ENCODE measurements around the gene GPATCH3. TPM values are rescaled to one million over a fixed set of nuclear protein-coding genes. Genes with fewer than 3 reads are reported as not detected.

The GPATCH3 gene, protein sequence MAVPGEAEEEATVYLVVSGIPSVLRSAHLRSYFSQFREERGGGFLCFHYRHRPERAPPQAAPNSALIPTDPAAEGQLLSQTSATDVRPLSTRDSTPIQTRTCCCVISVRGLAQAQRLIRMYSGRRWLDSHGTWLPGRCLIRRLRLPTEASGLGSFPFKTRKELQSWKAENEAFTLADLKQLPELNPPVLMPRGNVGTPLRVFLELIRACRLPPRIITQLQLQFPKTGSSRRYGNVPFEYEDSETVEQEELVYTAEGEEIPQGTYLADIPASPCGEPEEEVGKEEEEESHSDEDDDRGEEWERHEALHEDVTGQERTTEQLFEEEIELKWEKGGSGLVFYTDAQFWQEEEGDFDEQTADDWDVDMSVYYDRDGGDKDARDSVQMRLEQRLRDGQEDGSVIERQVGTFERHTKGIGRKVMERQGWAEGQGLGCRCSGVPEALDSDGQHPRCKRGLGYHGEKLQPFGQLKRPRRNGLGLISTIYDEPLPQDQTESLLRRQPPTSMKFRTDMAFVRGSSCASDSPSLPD
- total RNA-seq = 6.5 and 10.2 TPM in 2 replicates

DNA sequence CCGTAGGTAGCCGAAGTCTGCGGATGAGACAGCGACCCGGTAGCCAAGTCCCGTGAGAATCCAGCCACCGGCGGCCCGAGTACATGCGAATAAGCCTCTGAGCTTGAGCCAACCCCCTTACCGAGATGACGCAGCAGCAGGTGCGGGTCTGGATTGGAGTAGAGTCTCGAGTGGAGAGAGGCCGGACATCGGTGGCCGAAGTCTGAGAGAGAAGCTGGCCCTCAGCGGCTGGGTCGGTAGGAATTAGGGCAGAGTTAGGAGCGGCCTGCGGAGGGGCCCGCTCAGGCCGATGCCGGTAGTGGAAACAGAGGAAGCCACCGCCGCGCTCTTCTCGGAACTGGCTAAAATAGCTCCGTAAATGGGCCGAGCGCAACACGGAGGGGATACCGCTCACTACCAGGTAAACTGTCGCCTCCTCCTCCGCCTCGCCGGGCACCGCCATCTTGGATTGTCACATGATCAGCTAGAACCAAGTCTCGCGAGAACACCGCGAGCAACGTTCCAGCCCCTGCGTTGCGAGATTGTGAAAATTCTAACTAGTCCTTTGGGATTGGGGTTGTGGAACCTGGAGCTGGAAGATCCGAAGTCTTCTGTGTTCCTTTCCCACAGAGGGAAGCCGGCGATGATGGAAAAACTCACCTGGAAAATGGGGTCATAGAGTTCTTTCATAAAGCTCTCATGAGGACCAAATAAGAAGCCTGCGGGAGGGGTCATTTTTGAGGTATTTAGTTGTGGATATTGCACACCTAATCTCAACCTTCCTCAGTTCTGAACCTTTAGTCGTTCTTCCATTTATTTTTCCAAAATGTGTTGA lies at the start of gene GPATCH3:
Gene GPATCH3, minus strand, starts transcription at position 467 of the 814 bp plus-strand sequence. Its CDS starts 25 bp downstream, at position 442.

DNA sequence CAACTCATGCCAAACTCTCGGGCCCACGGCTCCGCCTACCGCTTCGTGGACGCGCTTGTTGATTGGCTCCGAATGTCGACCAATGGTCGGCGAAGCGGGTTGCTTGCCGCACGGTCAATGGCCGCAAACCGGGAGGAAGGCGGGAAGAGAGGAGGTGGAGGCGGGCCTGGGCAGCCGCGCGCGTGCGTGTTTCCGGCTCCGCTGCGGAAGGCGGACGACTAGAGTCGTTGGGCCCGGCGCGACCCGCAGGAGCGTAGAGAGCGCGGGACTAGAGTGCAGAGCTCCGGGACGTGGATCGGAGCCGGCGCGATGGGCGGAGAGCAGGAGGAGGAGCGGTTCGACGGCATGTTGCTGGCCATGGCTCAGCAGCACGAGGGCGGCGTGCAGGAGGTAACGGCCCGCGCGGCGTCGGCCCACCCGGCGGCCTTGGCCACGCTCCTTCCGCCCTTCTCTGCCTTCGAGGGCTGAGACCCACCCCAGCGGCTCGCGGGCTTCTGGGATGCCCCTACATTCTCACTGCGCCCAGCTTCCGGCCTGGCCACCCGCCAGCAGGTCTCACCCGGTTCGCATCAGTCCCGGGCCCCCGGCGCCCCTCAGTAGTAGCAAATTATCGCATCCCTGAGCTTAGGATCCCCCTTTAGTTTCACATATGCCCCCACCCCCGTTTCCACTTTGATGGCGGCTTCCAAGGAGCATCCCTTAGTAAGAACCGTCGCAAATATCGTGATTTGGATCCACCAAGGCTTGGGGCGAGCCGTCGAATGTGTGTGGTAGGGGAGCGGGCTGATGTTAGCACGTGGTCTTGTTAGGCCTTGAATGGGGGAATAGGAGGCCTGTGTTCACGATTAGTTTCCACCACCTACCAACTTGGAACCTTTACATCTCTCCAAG lies 21.5 kb upstream of the GPATCH3 start, which contains the start of gene NUDC:
Gene NUDC, plus strand, starts transcription at position 204 of the 891 bp plus-strand sequence. Its CDS starts 106 bp downstream, at position 310.

DNA sequence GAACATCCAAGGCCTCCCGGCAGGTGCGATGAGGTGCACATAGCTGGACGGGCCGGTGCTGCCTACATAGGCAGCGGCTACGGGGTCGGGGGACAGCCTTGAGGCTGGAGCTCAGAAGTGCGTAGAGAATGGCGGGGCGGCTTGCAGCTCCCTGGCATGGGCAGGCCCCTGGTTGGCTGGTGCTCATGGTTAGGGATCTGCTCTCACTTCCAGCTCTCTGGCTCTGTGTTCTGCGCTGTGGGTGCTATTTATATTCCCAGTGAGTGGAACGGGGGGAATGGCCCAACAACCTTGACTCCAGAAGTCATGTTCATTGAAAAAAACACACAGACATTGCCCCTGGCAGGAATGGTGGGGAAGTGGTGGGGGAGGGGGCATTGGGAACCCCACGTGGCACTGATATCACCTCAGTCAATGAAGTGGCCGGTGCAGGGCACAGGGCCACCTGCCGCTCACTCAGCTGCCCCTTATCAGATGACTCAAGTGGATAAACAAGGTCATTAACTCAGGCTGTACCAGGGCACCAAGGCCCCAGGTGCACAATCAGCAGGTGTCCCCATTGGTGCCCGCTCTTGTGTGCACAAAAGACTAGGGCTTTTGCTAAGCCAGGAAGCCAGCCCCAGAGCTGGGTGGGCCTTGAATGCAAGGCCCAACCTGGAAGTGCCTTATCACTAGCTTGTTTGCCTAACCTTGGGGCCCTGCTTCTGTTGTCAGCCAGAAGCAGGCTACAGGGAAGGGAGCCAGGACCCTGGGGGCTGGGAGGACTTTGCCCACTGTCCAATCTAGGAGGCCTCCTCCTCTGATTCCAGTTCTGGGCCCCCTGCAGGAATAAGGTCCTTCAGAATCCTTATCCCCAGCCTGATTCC lies 13.7 kb upstream of the GPATCH3 start, which contains the start of gene NR0B2:
Gene NR0B2, minus strand, starts transcription at position 222 of the 866 bp plus-strand sequence. Its CDS starts 35 bp downstream, at position 187.

DNA sequence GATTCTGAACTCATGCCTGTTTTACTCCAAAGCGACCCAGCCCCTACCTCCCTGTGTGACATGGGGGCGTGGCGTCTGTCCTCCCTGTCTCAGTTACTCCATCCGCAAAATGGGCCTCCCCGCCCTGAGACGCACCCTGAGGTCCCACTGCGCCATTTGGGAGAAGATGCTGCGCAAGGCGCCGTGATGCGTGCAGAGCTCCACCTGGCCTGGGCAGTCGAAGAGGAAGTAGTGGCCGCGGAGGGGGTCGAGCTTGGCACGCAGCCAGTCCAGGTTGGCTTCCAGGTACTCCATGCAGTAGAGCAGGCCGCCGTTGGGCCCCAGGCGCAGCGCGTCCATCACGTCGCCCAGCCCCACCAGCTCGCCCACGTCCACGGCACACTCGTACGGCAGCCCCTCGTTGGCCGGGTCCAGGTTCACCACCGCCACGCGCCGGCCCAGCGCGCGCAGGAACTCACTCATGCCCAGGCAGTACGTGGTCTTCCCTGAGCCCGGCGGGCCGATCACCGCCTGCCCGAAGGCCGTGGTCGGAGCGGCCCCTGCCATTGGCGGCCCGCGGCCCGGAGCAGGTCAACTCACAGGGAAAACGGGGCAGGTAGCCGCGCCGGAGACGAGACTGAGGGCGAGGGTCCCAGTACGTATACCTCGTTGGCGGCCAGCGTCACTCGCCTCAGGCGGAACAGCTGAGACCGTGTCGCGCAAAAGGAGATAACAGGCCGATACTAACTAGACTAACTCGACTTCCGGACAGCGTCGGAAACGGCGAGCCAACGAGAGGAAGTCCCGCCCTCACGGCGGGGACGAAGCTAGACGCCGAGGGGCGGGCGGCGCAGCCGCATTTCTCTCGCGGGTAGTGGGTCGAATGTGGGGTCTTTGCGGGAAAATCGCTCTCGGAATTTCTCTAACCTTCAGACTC lies 10.5 kb downstream of the GPATCH3 start, which contains the start of gene GPN2:
Gene GPN2, minus strand, starts transcription at position 733 of the 916 bp plus-strand sequence. Its CDS starts 187 bp downstream, at position 546.

DNA sequence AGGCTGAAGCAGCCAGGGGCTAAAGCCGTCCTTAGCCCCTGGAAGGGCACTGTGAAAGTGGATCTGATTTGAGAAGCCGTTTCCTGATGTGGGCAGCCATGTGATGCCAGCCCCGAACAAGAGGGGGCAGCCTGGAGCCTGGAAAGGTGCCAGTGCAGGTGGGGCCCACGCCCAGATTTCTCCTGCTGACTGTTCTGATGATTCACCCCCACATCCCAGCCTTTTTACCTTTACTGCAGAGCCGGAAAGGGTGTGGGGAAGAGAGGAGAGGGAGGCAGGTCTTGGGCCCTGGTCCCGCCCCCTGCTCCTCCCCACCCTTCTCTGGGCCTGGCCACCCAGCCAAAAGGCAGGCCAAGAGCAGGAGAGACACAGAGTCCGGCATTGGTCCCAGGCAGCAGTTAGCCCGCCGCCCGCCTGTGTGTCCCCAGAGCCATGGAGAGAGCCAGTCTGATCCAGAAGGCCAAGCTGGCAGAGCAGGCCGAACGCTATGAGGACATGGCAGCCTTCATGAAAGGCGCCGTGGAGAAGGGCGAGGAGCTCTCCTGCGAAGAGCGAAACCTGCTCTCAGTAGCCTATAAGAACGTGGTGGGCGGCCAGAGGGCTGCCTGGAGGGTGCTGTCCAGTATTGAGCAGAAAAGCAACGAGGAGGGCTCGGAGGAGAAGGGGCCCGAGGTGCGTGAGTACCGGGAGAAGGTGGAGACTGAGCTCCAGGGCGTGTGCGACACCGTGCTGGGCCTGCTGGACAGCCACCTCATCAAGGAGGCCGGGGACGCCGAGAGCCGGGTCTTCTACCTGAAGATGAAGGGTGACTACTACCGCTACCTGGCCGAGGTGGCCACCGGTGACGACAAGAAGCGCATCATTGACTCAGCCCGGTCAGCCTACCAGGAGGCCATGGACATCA lies 37.2 kb downstream of the GPATCH3 start, which contains the start of gene SFN:
Gene SFN, plus strand, starts transcription at position 369 of the 904 bp plus-strand sequence. Its CDS starts 64 bp downstream, at position 433.

Other genes starting within 250 kb of the GPATCH3 start
- gene ARID1A, start 204.5 kb downstream of the GPATCH3 start, total RNA-seq = 7.0 and 11.9 TPM in 2 replicates
- gene PIGV, start 112.5 kb downstream of the GPATCH3 start, total RNA-seq = 11.7 and 29.6 TPM in 2 replicates
- gene ZDHHC18, start 73.8 kb downstream of the GPATCH3 start, total RNA-seq = 7.7 and 10.4 TPM in 2 replicates
- 0.56 and 2.7 TPM in 2 replicates for gene SFN, start 37.3 kb downstream of the GPATCH3 start, total RNA-seq
- gene GPN2, start 10.2 kb downstream of the GPATCH3 start, total RNA-seq = 7.5 and 8.7 TPM in 2 replicates
- not detected in 2 replicates for gene NR0B2, start 13.5 kb upstream of the GPATCH3 start, total RNA-seq
- gene NUDC, start 21.3 kb upstream of the GPATCH3 start, total RNA-seq = 18.3 and 71.9 TPM in 2 replicates
- 0.28 TPM in 1 of 2 replicates, not detected in the other for gene KDF1, start 60.0 kb upstream of the GPATCH3 start, total RNA-seq
- gene TRNP1, start 93.2 kb upstream of the GPATCH3 start, total RNA-seq = 12.1 and 17.4 TPM in 2 replicates
- 1.4 and 1.9 TPM in 2 replicates for gene TENT5B, start 112.4 kb upstream of the GPATCH3 start, total RNA-seq

Data from regular cardiac myocyte (primary cell).